ENCODE measurements around the gene MPC1L.

MPC1L gene

GRCh38 chrX:40622479-40623138 is 619 bp upstream of the MPC1L start:
- TF ChIP-seq CTCF (IDR thresholded peaks at IDR 0.05) = no peak

- TF ChIP-seq CTCF (IDR thresholded peaks at IDR 0.05) = no peak
These were observed 437 bp downstream of the MPC1L start for GRCh38 chrX:40623665-40624064.

GRCh38 chrX:40625294-40625693 is 2.1 kb downstream of the MPC1L start:
- no peak for TF ChIP-seq CTCF (IDR thresholded peaks at IDR 0.05)

GRCh38 chrX:40628506-40628905 is 5.3 kb downstream of the MPC1L start:
- no peak for TF ChIP-seq CTCF (IDR thresholded peaks at IDR 0.05)

GRCh38 chrX:40632199-40632598 is 9.0 kb downstream of the MPC1L start:
- TF ChIP-seq CTCF (IDR thresholded peaks at IDR 0.05) = no peak

GRCh38 chrX:40637687-40638086 is 14.5 kb downstream of the MPC1L start:
- TF ChIP-seq CTCF (IDR thresholded peaks at IDR 0.05) = no peak

- no peak for TF ChIP-seq CTCF (IDR thresholded peaks at IDR 0.05)
These were observed 20.9 kb downstream of the MPC1L start for GRCh38 chrX:40644176-40644575.

- TF ChIP-seq CTCF (IDR thresholded peaks at IDR 0.05) = no peak
These were observed 21.7 kb downstream of the MPC1L start for GRCh38 chrX:40644821-40645358.

Measured in LNCAP (cell line).